HepG2 (cell line): ENCODE results near the gene CAMSAP1. TPM values are rescaled to one million over a fixed set of nuclear protein-coding genes. Genes with fewer than 3 reads are reported as not detected.

Experiments
- MAF1 ChIP-seq: sonication (generic); formaldehyde crosslinking; IDR thresholded peaks from 2 replicates; pipeline ENCODE4 v1.5.0; 2020; ENCODE audit warnings: missing genetic modification reagents, borderline replicate concordance
- MTF2 ChIP-seq: sonication (generic); formaldehyde crosslinking; IDR thresholded peaks from 2 replicates; pipeline ENCODE4 v1.5.0; 2020; ENCODE audit warnings: missing genetic modification reagents, borderline replicate concordance
- NAIF1 ChIP-seq: sonication (generic); formaldehyde crosslinking; IDR thresholded peaks from 2 replicates; pipeline ENCODE4 v1.5.0; 2020; ENCODE audit warnings: mild to moderate bottlenecking, missing genetic modification reagents, borderline replicate concordance
- PLRG1 ChIP-seq: fragments of 450-650 bp; conservative IDR thresholded peaks from 2 replicates; pipeline ENCODE4 v1.6.1; 2016
- PPARG ChIP-seq: conservative IDR thresholded peaks from 2 replicates; pipeline ENCODE4 v1.6.1; 2016; ENCODE audit warnings: missing biosample characterization, missing genetic modification reagents
- SNAI1 ChIP-seq: sonication (generic); formaldehyde crosslinking; IDR thresholded peaks from 2 replicates; pipeline ENCODE4 v1.5.0; 2020; ENCODE audit warnings: mild to moderate bottlenecking, missing genetic modification reagents, borderline replicate concordance
- ZFP37 ChIP-seq: sonication (generic); formaldehyde crosslinking; IDR thresholded peaks from 2 replicates; pipeline ENCODE4 v1.4.0; 2020; ENCODE audit warnings: missing genetic modification reagents, borderline replicate concordance
- ZNF563 ChIP-seq: sonication (generic); formaldehyde crosslinking; IDR thresholded peaks from 2 replicates; pipeline ENCODE4 v1.8.0; 2022; ENCODE audit warnings: mild to moderate bottlenecking, moderate library complexity, missing genetic modification reagents
- ZSCAN22 ChIP-seq: sonication (generic); formaldehyde crosslinking; IDR thresholded peaks from 2 replicates; pipeline ENCODE4 v1.4.0; 2020; ENCODE audit warnings: mild to moderate bottlenecking, missing genetic modification reagents
- polyA plus RNA-seq, 8 experiments: library from polyadenylated mRNA; depleted of rRNA in 3 of 8; stranded (reverse) in 7 of 8; unstranded in 1 of 8; fragments of >200 nt; fragmentation: Illumina TruSeq in 4 of 8; extraction: Trizol in 4 of 8; gene quantifications; 2 replicates each; pipeline versions ENCODE4 v1.2.1 to v1.2.3, GENCODE V29; 2011 to 2016; ENCODE audit warnings: low read depth in 4 of 8, missing spikeins in 1 of 8, mixed read lengths in 1 of 8; ENCODE audit not compliant: insufficient read depth in 1 of 8
- total RNA-seq, 5 experiments: library from RNA; depleted of rRNA; stranded (reverse); fragments of >200 nt; fragmentation: Illumina TruSeq; extraction: Trizol; gene quantifications; 2 replicates each; pipeline ENCODE4 v1.2.3, GENCODE V29; 2016; ENCODE audit warnings: low read depth in 1 of 5
- TF ChIP-seq, protein P1 (sequence below): conservative IDR thresholded peaks from 2 replicates; pipeline ENCODE4 v1.6.1; 2018; ENCODE audit warnings: missing genetic modification reagents
- TF ChIP-seq, protein P2 (sequence below): sonication (generic); formaldehyde crosslinking; IDR thresholded peaks from 2 replicates; pipeline ENCODE4 v1.4.0; 2020; ENCODE audit warnings: missing genetic modification reagents
- TF ChIP-seq, protein P3 (sequence below): sonication (generic); formaldehyde crosslinking; IDR thresholded peaks from 2 replicates; pipeline ENCODE4 v1.4.0; 2020; ENCODE audit warnings: missing genetic modification reagents
- TF ChIP-seq, protein P4 (sequence below): sonication (generic); formaldehyde crosslinking; conservative IDR thresholded peaks from 2 replicates; pipeline ENCODE4 v1.4.0; 2020; ENCODE audit warnings: mild to moderate bottlenecking, missing genetic modification reagents, moderate library complexity

CAMSAP1 gene
- total and polyA plus RNA-seq, 2 of the 13 experiments (the other 11 are each of a cell fraction or from before 2014, with no cell fraction given), result 3.8 to 12.4 TPM

DNA sequence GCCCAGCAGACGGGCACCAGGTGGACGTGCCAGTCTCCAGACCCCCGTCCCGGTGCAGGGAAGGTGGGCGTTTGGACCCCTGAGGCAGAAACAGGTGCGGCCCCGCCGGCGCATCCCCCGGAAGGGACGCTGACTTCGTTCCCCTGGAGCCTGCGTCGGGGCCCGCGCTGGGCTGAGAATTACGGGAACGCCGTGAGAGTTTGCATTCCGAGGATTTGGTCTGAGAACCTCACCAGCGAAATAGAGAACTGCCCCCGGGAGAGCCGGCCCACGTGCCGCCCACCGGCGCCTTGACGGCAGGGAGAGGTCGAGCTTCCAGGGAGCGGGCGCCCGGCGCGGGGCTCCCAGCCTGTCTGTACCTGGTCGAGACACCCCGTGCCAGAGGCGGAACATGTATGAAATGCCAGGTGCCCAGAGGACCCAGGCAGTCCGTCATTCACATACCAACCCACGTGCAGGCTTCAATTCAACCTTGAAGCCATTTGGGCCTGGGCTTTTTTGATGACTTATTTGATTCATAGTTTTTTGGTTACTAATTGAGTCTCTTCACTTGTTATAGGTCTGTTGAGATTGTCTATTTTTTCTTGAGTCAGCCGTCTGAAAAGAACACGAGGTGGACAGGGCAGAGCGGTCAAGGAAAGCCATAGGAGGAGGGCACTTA is 877 bp upstream of the CAMSAP1 start (continued):
- TF ChIP-seq, protein P1, sequence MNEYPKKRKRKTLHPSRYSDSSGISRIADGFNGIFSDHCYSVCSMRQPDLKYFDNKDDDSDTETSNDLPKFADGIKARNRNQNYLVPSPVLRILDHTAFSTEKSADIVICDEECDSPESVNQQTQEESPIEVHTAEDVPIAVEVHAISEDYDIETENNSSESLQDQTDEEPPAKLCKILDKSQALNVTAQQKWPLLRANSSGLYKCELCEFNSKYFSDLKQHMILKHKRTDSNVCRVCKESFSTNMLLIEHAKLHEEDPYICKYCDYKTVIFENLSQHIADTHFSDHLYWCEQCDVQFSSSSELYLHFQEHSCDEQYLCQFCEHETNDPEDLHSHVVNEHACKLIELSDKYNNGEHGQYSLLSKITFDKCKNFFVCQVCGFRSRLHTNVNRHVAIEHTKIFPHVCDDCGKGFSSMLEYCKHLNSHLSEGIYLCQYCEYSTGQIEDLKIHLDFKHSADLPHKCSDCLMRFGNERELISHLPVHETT (CRISPR knock-in tag), result no peak
- TF ChIP-seq SNAI1 (peak; percentile 66; the same call in 1 of the 2 replicates), NAIF1 (CRISPR knock-in tag) (no peak), MTF2 (no peak), ZSCAN22 (CRISPR knock-in tag) (no peak), ZNF563 (CRISPR knock-in tag) (0 out of 2 replicates have a peak, but pooled peaks have one; percentile 9), MAF1 (peak; percentile 41; the same call in 1 of the 2 replicates), PLRG1 (no peak), PPARG (CRISPR knock-in tag) (no peak), ZFP37 (CRISPR knock-in tag) (no peak)
- TF ChIP-seq, protein P2, sequence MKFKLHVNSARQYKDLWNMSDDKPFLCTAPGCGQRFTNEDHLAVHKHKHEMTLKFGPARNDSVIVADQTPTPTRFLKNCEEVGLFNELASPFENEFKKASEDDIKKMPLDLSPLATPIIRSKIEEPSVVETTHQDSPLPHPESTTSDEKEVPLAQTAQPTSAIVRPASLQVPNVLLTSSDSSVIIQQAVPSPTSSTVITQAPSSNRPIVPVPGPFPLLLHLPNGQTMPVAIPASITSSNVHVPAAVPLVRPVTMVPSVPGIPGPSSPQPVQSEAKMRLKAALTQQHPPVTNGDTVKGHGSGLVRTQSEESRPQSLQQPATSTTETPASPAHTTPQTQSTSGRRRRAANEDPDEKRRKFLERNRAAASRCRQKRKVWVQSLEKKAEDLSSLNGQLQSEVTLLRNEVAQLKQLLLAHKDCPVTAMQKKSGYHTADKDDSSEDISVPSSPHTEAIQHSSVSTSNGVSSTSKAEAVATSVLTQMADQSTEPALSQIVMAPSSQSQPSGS (CRISPR knock-in tag), result no peak
- TF ChIP-seq, protein P3, sequence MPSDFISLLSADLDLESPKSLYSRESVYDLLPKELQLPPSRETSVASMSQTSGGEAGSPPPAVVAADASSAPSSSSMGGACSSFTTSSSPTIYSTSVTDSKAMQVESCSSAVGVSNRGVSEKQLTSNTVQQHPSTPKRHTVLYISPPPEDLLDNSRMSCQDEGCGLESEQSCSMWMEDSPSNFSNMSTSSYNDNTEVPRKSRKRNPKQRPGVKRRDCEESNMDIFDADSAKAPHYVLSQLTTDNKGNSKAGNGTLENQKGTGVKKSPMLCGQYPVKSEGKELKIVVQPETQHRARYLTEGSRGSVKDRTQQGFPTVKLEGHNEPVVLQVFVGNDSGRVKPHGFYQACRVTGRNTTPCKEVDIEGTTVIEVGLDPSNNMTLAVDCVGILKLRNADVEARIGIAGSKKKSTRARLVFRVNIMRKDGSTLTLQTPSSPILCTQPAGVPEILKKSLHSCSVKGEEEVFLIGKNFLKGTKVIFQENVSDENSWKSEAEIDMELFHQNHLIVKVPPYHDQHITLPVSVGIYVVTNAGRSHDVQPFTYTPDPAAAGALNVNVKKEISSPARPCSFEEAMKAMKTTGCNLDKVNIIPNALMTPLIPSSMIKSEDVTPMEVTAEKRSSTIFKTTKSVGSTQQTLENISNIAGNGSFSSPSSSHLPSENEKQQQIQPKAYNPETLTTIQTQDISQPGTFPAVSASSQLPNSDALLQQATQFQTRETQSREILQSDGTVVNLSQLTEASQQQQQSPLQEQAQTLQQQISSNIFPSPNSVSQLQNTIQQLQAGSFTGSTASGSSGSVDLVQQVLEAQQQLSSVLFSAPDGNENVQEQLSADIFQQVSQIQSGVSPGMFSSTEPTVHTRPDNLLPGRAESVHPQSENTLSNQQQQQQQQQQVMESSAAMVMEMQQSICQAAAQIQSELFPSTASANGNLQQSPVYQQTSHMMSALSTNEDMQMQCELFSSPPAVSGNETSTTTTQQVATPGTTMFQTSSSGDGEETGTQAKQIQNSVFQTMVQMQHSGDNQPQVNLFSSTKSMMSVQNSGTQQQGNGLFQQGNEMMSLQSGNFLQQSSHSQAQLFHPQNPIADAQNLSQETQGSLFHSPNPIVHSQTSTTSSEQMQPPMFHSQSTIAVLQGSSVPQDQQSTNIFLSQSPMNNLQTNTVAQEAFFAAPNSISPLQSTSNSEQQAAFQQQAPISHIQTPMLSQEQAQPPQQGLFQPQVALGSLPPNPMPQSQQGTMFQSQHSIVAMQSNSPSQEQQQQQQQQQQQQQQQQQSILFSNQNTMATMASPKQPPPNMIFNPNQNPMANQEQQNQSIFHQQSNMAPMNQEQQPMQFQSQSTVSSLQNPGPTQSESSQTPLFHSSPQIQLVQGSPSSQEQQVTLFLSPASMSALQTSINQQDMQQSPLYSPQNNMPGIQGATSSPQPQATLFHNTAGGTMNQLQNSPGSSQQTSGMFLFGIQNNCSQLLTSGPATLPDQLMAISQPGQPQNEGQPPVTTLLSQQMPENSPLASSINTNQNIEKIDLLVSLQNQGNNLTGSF (CRISPR knock-in tag), result peak; percentile 22; the same call in 1 of the 2 replicates
- TF ChIP-seq, protein P4, sequence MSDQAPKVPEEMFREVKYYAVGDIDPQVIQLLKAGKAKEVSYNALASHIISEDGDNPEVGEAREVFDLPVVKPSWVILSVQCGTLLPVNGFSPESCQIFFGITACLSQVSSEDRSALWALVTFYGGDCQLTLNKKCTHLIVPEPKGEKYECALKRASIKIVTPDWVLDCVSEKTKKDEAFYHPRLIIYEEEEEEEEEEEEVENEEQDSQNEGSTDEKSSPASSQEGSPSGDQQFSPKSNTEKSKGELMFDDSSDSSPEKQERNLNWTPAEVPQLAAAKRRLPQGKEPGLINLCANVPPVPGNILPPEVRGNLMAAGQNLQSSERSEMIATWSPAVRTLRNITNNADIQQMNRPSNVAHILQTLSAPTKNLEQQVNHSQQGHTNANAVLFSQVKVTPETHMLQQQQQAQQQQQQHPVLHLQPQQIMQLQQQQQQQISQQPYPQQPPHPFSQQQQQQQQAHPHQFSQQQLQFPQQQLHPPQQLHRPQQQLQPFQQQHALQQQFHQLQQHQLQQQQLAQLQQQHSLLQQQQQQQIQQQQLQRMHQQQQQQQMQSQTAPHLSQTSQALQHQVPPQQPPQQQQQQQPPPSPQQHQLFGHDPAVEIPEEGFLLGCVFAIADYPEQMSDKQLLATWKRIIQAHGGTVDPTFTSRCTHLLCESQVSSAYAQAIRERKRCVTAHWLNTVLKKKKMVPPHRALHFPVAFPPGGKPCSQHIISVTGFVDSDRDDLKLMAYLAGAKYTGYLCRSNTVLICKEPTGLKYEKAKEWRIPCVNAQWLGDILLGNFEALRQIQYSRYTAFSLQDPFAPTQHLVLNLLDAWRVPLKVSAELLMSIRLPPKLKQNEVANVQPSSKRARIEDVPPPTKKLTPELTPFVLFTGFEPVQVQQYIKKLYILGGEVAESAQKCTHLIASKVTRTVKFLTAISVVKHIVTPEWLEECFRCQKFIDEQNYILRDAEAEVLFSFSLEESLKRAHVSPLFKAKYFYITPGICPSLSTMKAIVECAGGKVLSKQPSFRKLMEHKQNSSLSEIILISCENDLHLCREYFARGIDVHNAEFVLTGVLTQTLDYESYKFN (CRISPR knock-in tag), result no peak
